Measurements from ENCODE around the gene CD7.

The CD7 gene

GRCh38 chr17:82328141-82328993 is 11.0 kb upstream of the CD7 start:
- Histone ChIP-seq H3K36me3 (ENCODE audit: low read depth) (no peaks in the 10 kb centered on the region), H3K4me3 (ENCODE audit: severe bottlenecking) (no peak overlapping the region), H3K9me3 (ENCODE audit: severe bottlenecking) (no peaks in the 10 kb centered on the region), H3K27ac (ENCODE audit: poor library complexity, severe bottlenecking) (no peak overlapping the region), H3K4me1 (ENCODE audit: insufficient read depth, poor library complexity, severe bottlenecking) (peaks cover 28% of the 10 kb centered on the region), H3K27me3 (ENCODE audit: insufficient read depth, poor library complexity, severe bottlenecking) (no peaks in the 10 kb centered on the region)
- DNase-seq (ENCODE audit: low spot score): peak; percentile 66
- no peak for ATAC-seq (ENCODE audit: low read depth)
- TF ChIP-seq, protein P1, sequence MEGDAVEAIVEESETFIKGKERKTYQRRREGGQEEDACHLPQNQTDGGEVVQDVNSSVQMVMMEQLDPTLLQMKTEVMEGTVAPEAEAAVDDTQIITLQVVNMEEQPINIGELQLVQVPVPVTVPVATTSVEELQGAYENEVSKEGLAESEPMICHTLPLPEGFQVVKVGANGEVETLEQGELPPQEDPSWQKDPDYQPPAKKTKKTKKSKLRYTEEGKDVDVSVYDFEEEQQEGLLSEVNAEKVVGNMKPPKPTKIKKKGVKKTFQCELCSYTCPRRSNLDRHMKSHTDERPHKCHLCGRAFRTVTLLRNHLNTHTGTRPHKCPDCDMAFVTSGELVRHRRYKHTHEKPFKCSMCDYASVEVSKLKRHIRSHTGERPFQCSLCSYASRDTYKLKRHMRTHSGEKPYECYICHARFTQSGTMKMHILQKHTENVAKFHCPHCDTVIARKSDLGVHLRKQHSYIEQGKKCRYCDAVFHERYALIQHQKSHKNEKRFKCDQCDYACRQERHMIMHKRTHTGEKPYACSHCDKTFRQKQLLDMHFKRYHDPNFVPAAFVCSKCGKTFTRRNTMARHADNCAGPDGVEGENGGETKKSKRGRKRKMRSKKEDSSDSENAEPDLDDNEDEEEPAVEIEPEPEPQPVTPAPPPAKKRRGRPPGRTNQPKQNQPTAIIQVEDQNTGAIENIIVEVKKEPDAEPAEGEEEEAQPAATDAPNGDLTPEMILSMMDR (IDR thresholded peaks at IDR 0.05; ENCODE audit: poor library complexity, severe bottlenecking): no peak

DNA sequence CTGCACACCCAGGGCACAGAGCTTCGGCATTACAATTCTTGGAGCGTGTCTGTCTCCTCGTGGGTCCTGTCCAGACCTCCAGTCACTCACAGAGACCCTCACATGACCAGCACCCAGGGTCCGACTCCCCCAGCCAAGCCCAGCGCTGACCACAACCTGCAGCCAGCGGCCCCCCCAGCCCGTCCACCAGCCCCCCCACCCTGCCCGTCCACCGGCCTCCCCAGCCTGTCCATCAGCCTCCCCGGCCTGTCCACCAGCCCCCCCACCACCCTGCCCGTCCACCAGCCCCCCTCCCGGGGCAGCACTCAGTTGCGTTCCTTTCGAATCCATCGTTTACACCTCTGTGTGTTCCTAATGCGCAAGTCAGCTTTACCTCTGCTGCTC is 10.3 kb upstream of the CD7 start:
- no peak overlapping the region for H3K27ac ChIP-seq (ENCODE audit: poor library complexity, severe bottlenecking)
- no peaks in the 10 kb centered on the region for H3K36me3 ChIP-seq (ENCODE audit: low read depth)
- ATAC-seq (ENCODE audit: low read depth): no peak
- H3K27me3 ChIP-seq (ENCODE audit: insufficient read depth, poor library complexity, severe bottlenecking): no peaks in the 10 kb centered on the region
- peaks cover 24% of the 10 kb centered on the region for H3K4me1 ChIP-seq (ENCODE audit: insufficient read depth, poor library complexity, severe bottlenecking)
- TF ChIP-seq, protein P1 (IDR thresholded peaks at IDR 0.05; ENCODE audit: poor library complexity, severe bottlenecking): no peak
- no peak overlapping the region for H3K4me3 ChIP-seq (ENCODE audit: severe bottlenecking)
- DNase-seq (ENCODE audit: low spot score): peak; percentile 61
- no peaks in the 10 kb centered on the region for H3K9me3 ChIP-seq (ENCODE audit: severe bottlenecking)

- Histone ChIP-seq H3K36me3 (ENCODE audit: low read depth) (no peaks in the 10 kb centered on the region), H3K4me1 (ENCODE audit: insufficient read depth, poor library complexity, severe bottlenecking) (peaks cover 20% of the 10 kb centered on the region), H3K4me3 (ENCODE audit: severe bottlenecking) (no peak overlapping the region), H3K9me3 (ENCODE audit: severe bottlenecking) (no peaks in the 10 kb centered on the region), H3K27me3 (ENCODE audit: insufficient read depth, poor library complexity, severe bottlenecking) (no peaks in the 10 kb centered on the region), H3K27ac (ENCODE audit: poor library complexity, severe bottlenecking) (no peak overlapping the region)
- DNase-seq (ENCODE audit: low spot score) (no peak), ATAC-seq (ENCODE audit: low read depth) (no peak)
- TF ChIP-seq, protein P1 (IDR thresholded peaks at IDR 0.05; ENCODE audit: poor library complexity, severe bottlenecking): no peak
Observed at GRCh38 chr17:82327289-82327688, 9.9 kb upstream of the CD7 start.

GRCh38 chr17:82325286-82326180 is 8.1 kb upstream of the CD7 start:
- DNase-seq (ENCODE audit: low spot score): no peak
- no peaks in the 10 kb centered on the region for H3K36me3 ChIP-seq (ENCODE audit: low read depth)
- H3K27me3 ChIP-seq (ENCODE audit: insufficient read depth, poor library complexity, severe bottlenecking): no peaks in the 10 kb centered on the region
- no peaks in the 10 kb centered on the region for H3K9me3 ChIP-seq (ENCODE audit: severe bottlenecking)
- no peak overlapping the region for H3K27ac ChIP-seq (ENCODE audit: poor library complexity, severe bottlenecking)
- no peak overlapping the region for H3K4me3 ChIP-seq (ENCODE audit: severe bottlenecking)
- no peak for ATAC-seq (ENCODE audit: low read depth)
- peaks cover 16% of the 10 kb centered on the region for H3K4me1 ChIP-seq (ENCODE audit: insufficient read depth, poor library complexity, severe bottlenecking)
- TF ChIP-seq, protein P1 (IDR thresholded peaks at IDR 0.05; ENCODE audit: poor library complexity, severe bottlenecking): no peak
